SK-N-MC (cell line): Measurements from ENCODE around the gene CRAMP1.

ENCODE experiments used
- EZH2 ChIP-seq: fragments of 200-600 bp; sonication (generic); IDR thresholded peaks from one replicate; pipeline ENCODE4 v1.6.1; 2017; ENCODE audit warnings: antibody characterized with exemption
- FOXP2 ChIP-seq: optimal IDR thresholded peaks from 2 replicates; pipeline ENCODE3; 2011; ENCODE audit warnings: mild to moderate bottlenecking, moderate library complexity; ENCODE audit not compliant: insufficient read depth; ENCODE audit errors: extremely low read length, control extremely low read depth
- POLR2AphosphoS5 ChIP-seq: IDR thresholded peaks from 2 replicates; pipeline ENCODE4 v1.6.1; 2012; ENCODE audit warnings: mild to moderate bottlenecking, low read depth, low read length, borderline replicate concordance

DNA sequence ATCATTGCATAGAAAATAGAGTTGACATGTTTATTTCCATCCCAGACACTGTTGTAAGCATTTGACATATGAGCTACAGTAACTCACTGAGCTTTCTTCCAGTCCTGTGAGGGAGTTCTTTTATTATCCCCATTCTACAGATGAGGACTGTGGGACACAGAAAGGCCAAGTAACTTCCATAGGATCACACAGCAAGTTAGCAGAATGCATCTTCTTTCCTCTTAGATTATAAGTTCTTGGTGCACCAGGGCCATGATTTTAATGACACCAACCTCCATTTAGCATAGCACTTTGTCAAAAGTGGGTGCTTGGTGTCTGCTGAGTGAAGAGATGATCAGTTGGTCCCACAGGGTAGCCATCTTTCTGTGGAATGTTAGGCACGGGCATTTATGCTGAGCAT, 78.7 kb downstream of the CRAMP1 start:
- no peak for TF ChIP-seq POLR2AphosphoS5
- TF ChIP-seq EZH2: no peak
- TF ChIP-seq FOXP2: no peak
